ENCODE data around the gene TMEM175. TPM values are rescaled to one million over a fixed set of nuclear protein-coding genes. Genes with fewer than 3 reads are reported as not detected.
A peak's percentile ranks its signal among the peaks of the same experiment; 100 is the strongest.

TMEM175 gene
- total and polyA plus RNA-seq, 9 of the 15 experiments (the other 6 are each of a cell fraction or from before 2014, with no cell fraction given) = 0.13 to 30.9 (median 9.4) TPM

DNA sequence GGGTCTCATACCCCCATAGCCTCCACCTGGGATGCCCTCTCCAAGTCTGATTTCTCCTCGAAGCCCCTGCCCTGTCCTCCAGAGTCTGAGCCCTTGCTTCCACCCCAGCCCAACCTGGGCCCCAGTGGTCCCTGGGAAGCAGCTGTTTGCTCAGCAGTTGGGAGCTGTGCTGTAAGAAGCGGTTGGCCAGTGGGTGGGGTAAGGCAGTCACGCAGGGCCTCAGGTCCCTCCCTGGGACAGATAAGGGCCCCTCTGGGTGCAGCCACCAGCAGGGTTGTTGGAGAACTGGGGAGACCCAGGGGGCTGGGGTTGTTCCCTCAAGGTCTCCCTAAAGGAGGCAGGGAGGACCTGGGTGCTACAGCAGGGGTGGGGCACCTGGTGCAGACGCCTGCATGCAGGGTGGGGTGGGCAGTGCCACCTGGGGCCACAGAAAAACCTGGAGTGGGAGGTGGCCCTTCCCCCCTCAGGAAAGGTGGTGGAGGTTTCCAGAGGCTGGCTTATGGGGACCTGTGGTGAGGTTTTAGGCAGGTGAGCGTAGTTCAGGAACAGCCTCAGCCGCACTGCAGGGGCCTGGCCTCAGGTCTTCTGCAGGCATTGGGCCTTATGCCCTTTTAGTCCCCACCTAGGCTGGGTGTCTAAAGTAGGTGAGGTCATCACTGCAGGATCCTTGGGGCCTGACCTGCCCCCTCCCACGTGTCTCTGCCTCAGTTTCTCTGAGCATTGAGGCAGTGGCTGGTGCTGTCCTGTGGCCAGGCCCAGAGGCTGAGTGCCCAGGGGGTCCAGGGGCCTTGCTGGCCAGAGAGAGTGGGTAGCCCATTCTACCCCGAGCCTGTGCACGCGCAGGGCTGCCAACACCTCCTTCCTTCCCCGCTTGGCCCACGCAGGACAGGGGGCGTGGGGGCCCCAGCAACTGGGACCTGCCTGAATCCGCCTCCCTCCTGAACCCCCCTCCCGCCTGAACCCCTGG lies 64.1 kb downstream of the TMEM175 start (continued):
- TF ChIP-seq ZNF12 (CRISPR knock-in tag; IDR thresholded peaks at IDR 0.05) (no peak), CEBPZ (IDR thresholded peaks at IDR 0.05; ENCODE audit: borderline replicate concordance, low read depth, low read length) (no peak), NELFE (IDR thresholded peaks at IDR 0.05; ENCODE audit: insufficient read depth, insufficient read length) (no peak), ZNF655 (CRISPR knock-in tag; IDR thresholded peaks at IDR 0.05) (no peak), CREM (IDR thresholded peaks at IDR 0.05; ENCODE audit: low read depth) (peak; percentile 67; the same call in 1 of the 2 replicates), CEBPG (CRISPR knock-in tag; IDR thresholded peaks at IDR 0.05) (no peak), CEBPG (tag; conservative IDR thresholded peaks at IDR 0.05 in 1 of 2, IDR thresholded peaks at IDR 0.05 in 1 of 2) (no peak), ZNF740 (CRISPR knock-in tag; IDR thresholded peaks at IDR 0.05) (0 out of 2 replicates have a peak, but pooled peaks have one; percentile 22), ZNF740 (tag; IDR thresholded peaks at IDR 0.05) (no peak), GABPB1 (CRISPR knock-in tag; IDR thresholded peaks at IDR 0.05) (peak; percentile 49; the same call in 1 of the 2 replicates), MCM2 (IDR thresholded peaks at IDR 0.05; ENCODE audit: low read depth) (no peak), FOS (IDR thresholded peaks at IDR 0.05; ENCODE audit: extremely low read depth, insufficient read length) (no peak), ARID3A (IDR thresholded peaks at IDR 0.05; ENCODE audit: borderline replicate concordance, low read depth, low read length) (no peak), ZNF280A (IDR thresholded peaks at IDR 0.05; ENCODE audit: low read depth, partially characterized antibody) (no peak), SRSF7 (optimal IDR thresholded peaks at IDR 0.05; ENCODE audit: low read depth, low read length) (no peak), TCF7L2 (IDR thresholded peaks at IDR 0.05; ENCODE audit: low read depth, low read length) (0 out of 2 replicates have a peak, but pooled peaks have one; percentile 18), MXI1 (IDR thresholded peaks at IDR 0.05; ENCODE audit: low read depth, low read length) (no peak), DPF2 (IDR thresholded peaks at IDR 0.05) (peak; percentile 49)

Data from K562 (cell line).